ENCODE measurements around the gene SLC22A4.

DNA sequence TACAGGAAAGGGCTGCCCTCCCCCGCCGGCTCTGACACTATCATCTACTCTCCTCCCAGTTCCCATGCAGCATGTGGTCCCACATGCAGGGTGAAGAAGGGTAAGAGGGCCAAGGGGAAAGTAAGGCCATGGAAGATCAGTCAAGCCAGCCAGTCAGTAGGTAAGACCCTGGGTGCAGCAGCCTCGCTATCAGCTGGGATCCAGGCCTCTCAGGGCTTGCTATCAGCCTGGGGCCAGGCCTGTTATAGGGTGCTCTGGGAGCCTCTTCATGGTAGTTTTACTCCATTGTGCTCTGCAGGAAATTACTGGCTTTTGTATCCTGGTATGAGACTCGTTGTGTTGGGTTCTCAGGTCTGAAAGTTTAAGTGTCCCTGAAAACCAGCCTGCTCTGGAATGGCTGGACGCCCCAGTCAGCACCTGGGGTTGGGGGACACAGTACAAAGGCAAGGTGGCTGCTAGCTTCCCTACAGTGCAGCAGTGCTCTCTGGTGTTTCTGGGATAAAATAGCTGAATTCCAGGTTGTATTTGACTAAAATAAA lies 21.4 kb downstream of the SLC22A4 start:
- TF ChIP-seq, protein P1, sequence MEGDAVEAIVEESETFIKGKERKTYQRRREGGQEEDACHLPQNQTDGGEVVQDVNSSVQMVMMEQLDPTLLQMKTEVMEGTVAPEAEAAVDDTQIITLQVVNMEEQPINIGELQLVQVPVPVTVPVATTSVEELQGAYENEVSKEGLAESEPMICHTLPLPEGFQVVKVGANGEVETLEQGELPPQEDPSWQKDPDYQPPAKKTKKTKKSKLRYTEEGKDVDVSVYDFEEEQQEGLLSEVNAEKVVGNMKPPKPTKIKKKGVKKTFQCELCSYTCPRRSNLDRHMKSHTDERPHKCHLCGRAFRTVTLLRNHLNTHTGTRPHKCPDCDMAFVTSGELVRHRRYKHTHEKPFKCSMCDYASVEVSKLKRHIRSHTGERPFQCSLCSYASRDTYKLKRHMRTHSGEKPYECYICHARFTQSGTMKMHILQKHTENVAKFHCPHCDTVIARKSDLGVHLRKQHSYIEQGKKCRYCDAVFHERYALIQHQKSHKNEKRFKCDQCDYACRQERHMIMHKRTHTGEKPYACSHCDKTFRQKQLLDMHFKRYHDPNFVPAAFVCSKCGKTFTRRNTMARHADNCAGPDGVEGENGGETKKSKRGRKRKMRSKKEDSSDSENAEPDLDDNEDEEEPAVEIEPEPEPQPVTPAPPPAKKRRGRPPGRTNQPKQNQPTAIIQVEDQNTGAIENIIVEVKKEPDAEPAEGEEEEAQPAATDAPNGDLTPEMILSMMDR (IDR thresholded peaks at IDR 0.05; ENCODE audit: low read depth, low read length): no peak
- no peak for TF ChIP-seq POLR2A (IDR thresholded peaks at IDR 0.05; ENCODE audit: extremely low read depth, insufficient read length)

All from NB4 (cell line).